ENCODE data around the gene SPAG9. TPM values are rescaled to one million over a fixed set of nuclear protein-coding genes. Genes with fewer than 3 reads are reported as not detected.

Gene SPAG9
- total and polyA plus RNA-seq, 5 experiments from 2014 or later, result 2.1 to 58.0 (median 3.9) TPM

DNA sequence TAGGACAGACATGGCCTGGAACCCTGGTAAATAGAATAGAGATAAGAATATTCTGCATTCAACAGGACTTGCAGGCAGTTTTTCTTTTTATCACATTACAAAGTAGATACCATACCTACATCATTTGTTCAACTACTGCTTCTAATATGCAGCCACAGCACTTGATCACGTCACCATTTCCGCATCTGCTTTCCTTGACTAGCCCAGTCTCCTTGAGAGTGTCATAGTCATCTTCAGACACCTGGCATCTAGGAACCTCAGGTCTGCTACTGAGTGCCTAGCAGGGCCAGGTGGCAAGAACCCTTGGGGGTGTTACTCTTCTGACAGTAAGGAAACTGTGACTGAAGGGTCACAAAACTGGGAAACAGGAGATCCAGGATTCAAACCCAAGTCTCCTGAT lies 161.3 kb downstream of the SPAG9 start:
- H3K4me1 Mint-ChIP-seq, result peaks cover 2 to 6% (median 3%) of the 10 kb centered on the region in 4 donors
- no peaks in the 10 kb centered on the region for H3K27me3 Mint-ChIP-seq
- no peak for ATAC-seq
- no peak for DNase-seq
- POLR2A ChIA-PET, result interaction anchor here (0.6 to 1.3 kb wide), 2 partner anchors 93 to 489 kb away, joined by 3 read pairs; partner anchors contain the start of gene TOB1
- H3K27ac Mint-ChIP-seq, result peak overlapping the region in 1 of 10 donors; percentile 8
- peaks cover 0 to 13% (median 2%) of the 10 kb centered on the region in 3 donors for H3K36me3 Mint-ChIP-seq
- no peak overlapping the region for H3K4me3 Mint-ChIP-seq
- H3K9me3 Mint-ChIP-seq, result no peaks in the 10 kb centered on the region

GRCh38 chr17:50957600-50958575 lies 162.8 kb downstream of the SPAG9 start:
- Mint-ChIP-seq H3K9me3 (no peaks in the 10 kb centered on the region), H3K4me3 (no peak overlapping the region), H3K27me3 (no peaks in the 10 kb centered on the region), H3K27ac (peak overlapping the region in 4 of 10 donors; percentile 43 to 71 (median 49)), H3K4me1 (peaks cover 2 to 6% (median 3%) of the 10 kb centered on the region in 4 donors), H3K36me3 (peaks cover 0 to 7% (median 0%) of the 10 kb centered on the region in 3 donors)
- POLR2A ChIA-PET, result interaction anchor here (0.6 kb wide), 1 partner anchor 589 kb away, joined by 3 read pairs; no protein-coding TSS in a partner anchor
- DNase-seq, result no peak
- ATAC-seq, result no peak

DNA sequence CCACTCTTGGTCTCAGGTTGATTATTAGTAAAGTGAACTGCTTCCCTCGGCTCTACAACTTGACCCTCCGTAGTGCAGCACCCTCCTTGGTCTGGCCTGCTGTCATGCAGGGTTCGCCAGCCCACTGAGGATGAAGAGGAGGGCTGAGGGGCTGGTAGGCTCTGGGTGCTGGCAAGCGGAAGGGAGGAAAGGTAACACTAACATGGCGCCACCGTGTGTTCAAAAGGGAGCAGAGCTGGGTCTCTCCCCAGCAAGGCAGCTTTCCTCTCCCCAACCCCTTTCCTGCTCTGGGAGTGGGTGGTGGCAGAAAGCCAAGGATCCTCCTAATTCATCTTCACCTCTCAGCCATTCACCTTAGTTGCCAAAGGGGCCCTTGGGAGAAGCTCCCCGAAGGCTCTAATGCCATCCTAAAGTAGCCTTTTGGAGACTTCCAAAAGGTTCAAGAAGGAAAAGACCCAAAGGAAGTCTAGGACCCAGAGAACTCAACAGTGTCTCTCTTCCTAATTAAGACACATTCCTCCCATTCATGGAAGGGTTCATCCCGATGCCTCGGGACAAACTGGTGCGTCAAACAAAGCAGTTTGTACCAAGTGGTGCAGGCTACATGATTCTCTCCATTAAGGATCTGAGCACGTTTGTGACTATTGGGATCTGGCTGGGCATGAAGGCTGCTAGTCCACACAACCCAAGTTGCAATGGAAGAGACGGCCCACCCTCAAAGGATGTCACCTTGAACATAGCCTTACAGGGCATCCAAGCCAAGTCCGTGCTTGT lies 163.7 kb downstream of the SPAG9 start:
- peaks cover 0 to 4% (median 0%) of the 10 kb centered on the region in 3 donors for H3K36me3 Mint-ChIP-seq
- POLR2A ChIA-PET, result interaction anchor here (1.3 to 4.7 kb wide), 2 partner anchors 89 to 92 kb away, joined by 4 to 36 read pairs; partner anchors contain the start of gene TOB1
- peaks cover 2 to 6% (median 3%) of the 10 kb centered on the region in 4 donors for H3K4me1 Mint-ChIP-seq
- H3K27me3 Mint-ChIP-seq, result no peaks in the 10 kb centered on the region
- H3K4me3 Mint-ChIP-seq, result no peak overlapping the region
- H3K9me3 Mint-ChIP-seq, result no peaks in the 10 kb centered on the region
- peak overlapping the region in 6 of 10 donors; percentile 12 to 87 (median 78) for H3K27ac Mint-ChIP-seq
- DNase-seq, result peak; percentile 44 to 83 (median 64)
- ATAC-seq, result peak; percentile 95 to 96

DNA sequence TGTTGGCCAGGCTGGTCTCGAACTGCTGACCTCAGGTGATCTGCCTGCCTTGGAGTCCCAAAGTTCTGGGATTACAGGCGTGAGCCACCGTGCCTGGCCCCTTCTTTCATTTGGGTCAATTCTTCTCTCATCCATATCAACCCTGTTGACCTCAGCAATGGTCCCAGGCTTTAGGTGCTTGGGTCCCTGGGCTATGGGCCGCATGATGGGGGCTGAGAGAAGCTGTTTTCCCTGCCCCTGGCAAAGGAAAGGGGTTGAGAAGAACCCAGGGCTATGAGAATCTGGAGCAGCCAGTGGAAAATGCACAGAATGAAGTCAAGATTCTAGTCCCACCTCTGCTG lies 164.3 kb downstream of the SPAG9 start:
- peaks cover 2 to 6% (median 3%) of the 10 kb centered on the region in 4 donors for H3K4me1 Mint-ChIP-seq
- POLR2A ChIA-PET, result interaction anchor here (1.3 to 4.7 kb wide), 2 partner anchors 89 to 92 kb away, joined by 4 to 36 read pairs; partner anchors contain the start of gene TOB1
- DNase-seq, result no peak
- no peak for ATAC-seq
- H3K36me3 Mint-ChIP-seq, result peaks cover 0 to 4% (median 0%) of the 10 kb centered on the region in 3 donors
- H3K9me3 Mint-ChIP-seq, result no peaks in the 10 kb centered on the region
- peak overlapping the region in 4 of 10 donors; percentile 77 to 87 (median 80) for H3K27ac Mint-ChIP-seq
- no peak overlapping the region for H3K4me3 Mint-ChIP-seq
- no peaks in the 10 kb centered on the region for H3K27me3 Mint-ChIP-seq

DNA sequence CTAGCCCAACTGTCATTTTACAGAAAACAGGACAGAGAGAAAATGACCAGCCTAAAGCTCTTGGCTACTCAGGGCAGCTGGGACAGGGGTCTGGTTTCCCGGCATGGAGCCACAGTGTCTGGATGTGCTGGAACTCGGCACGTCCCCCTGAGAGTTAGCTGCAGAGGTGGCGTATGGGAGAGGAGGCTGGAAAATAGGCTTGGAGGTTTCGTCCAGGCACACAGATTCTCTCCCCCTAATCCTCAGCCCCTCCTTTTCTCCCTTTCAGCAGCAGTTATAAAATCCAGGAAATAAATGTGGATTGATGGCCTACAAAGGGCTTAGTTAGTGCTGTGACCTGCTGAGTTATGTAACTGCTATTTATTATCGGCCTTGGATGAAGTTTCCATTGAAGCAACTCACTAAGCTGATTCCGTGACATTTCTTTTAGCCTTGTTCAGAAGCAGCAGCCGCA lies 165.0 kb downstream of the SPAG9 start:
- no peak for DNase-seq
- Mint-ChIP-seq H3K27me3 (no peaks in the 10 kb centered on the region), H3K9me3 (no peaks in the 10 kb centered on the region), H3K4me3 (no peak overlapping the region), H3K36me3 (peaks cover 0 to 4% (median 0%) of the 10 kb centered on the region in 3 donors), H3K27ac (no peak overlapping the region), H3K4me1 (peaks cover 4 to 10% (median 6%) of the 10 kb centered on the region in 4 donors)
- POLR2A ChIA-PET, result interaction anchor here (2.2 to 4.7 kb wide), 2 partner anchors 91 to 103 kb away, joined by 8 to 36 read pairs; partner anchors contain the start of gene TOB1
- no peak for ATAC-seq

- H3K27me3 Mint-ChIP-seq, result no peaks in the 10 kb centered on the region
- POLR2A ChIA-PET, result interaction anchor here (0.8 to 4.7 kb wide), 3 partner anchors 91 to 106 kb away, joined by 3 to 36 read pairs (median 8); partner anchors contain the start of gene TOB1
- no peaks in the 10 kb centered on the region for H3K9me3 Mint-ChIP-seq
- ATAC-seq, result no peak
- peak overlapping the region in 1 of 10 donors; percentile 47 for H3K27ac Mint-ChIP-seq
- peaks cover 5 to 15% (median 11%) of the 10 kb centered on the region in 4 donors for H3K4me1 Mint-ChIP-seq
- H3K4me3 Mint-ChIP-seq, result no peak overlapping the region
- H3K36me3 Mint-ChIP-seq, result peaks cover 0 to 4% (median 0%) of the 10 kb centered on the region in 3 donors
- DNase-seq, result no peak
Observed at GRCh38 chr17:50955160-50955559, 165.5 kb downstream of the SPAG9 start.

- POLR2A ChIA-PET, result interaction anchor here (0.8 to 4.7 kb wide), 5 partner anchors 82 to 106 kb away, joined by 3 to 36 read pairs (median 4); partner anchors contain the start of gene TOB1
- no peaks in the 10 kb centered on the region for H3K27me3 Mint-ChIP-seq
- H3K36me3 Mint-ChIP-seq, result peaks cover 0 to 4% (median 0%) of the 10 kb centered on the region in 3 donors
- peaks cover 5 to 19% (median 16%) of the 10 kb centered on the region in 4 donors for H3K4me1 Mint-ChIP-seq
- H3K27ac Mint-ChIP-seq, result no peak overlapping the region
- H3K9me3 Mint-ChIP-seq, result no peaks in the 10 kb centered on the region
- H3K4me3 Mint-ChIP-seq, result no peak overlapping the region
- DNase-seq (no peak), ATAC-seq (no peak)
Observed at GRCh38 chr17:50954641-50955121, 166.0 kb downstream of the SPAG9 start.

DNA sequence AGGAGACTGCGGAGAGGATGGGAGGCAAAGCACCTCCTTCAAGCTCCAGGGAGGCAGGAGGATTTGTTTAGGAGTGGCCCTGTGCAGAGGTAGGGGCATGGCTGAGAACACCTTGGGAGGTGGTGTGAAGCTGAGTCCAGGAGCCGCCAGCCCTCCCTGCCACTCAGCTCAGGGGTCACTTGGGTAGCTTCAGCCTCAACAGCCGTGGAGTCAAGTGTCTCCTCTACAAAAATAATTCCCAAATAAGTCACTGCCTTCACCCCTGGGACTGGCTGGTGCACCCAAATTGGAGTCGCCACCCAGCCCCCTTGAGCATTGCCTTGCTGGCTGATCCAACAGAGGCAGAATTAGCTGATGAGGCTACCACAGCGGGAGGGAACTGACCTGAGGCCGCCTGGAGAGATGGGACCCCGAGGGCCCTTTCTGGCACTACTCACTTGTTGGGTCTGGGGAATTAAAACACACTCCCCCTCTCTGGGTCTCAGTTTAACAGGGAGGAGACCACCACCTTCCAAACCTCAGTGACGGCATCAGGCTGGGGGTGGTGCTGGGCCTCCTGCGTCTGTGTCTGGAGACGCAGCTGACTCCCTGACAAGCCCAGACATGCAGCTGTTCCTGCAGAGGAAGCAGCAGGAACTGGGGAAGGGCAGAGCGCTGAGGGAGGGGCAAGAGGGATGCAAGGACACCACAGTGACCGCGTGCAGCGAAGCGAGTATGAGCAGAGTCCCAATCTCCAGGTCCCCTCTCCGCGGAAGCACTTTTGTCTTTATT lies 166.7 kb downstream of the SPAG9 start:
- Mint-ChIP-seq H3K4me1 (peaks cover 5 to 19% (median 16%) of the 10 kb centered on the region in 4 donors), H3K27ac (no peak overlapping the region), H3K4me3 (no peak overlapping the region), H3K36me3 (no peaks in the 10 kb centered on the region), H3K27me3 (no peaks in the 10 kb centered on the region), H3K9me3 (no peaks in the 10 kb centered on the region)
- no peak for DNase-seq
- no peak for ATAC-seq
- POLR2A ChIA-PET, result interaction anchor here (1.0 to 4.7 kb wide), 5 partner anchors 82 to 102 kb away, joined by 4 to 36 read pairs (median 8); partner anchors contain the start of gene TOB1

- H3K27ac Mint-ChIP-seq, result no peak overlapping the region
- H3K36me3 Mint-ChIP-seq, result no peaks in the 10 kb centered on the region
- H3K4me3 Mint-ChIP-seq, result no peak overlapping the region
- no peak for DNase-seq
- POLR2A ChIA-PET, result interaction anchor here (1.2 to 4.7 kb wide), 3 partner anchors 89 to 100 kb away, joined by 4 to 36 read pairs (median 13); partner anchors contain the start of gene TOB1
- no peaks in the 10 kb centered on the region for H3K27me3 Mint-ChIP-seq
- peaks cover 5 to 22% (median 20%) of the 10 kb centered on the region in 4 donors for H3K4me1 Mint-ChIP-seq
- no peaks in the 10 kb centered on the region for H3K9me3 Mint-ChIP-seq
- no peak for ATAC-seq
Observed at GRCh38 chr17:50953518-50953830, 167.2 kb downstream of the SPAG9 start.

DNA sequence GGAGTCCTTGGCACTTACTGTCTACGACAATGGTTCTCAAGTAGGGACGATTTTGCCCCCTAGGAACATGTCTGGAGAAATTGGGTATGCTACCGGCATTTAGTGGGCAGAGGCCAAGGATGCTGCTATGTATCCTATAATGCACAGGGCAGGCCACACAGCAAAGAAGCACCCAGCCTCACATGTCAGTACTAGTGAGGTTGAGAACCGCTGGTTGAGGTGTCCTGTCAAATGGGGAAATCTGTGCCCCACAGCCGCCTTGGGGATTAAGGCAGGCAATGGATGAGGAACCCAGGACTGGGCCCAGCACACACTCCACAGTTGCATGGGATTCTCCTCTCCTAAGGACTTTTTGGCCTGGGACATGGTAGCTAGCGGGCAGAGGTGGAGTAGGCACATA lies 167.8 kb downstream of the SPAG9 start:
- no peak for DNase-seq
- POLR2A ChIA-PET, result interaction anchor here (2.3 to 4.7 kb wide), 2 partner anchors 88 to 100 kb away, joined by 13 to 36 read pairs; partner anchors contain the start of gene TOB1
- Mint-ChIP-seq H3K9me3 (no peaks in the 10 kb centered on the region), H3K27ac (no peak overlapping the region), H3K4me3 (no peak overlapping the region), H3K27me3 (no peaks in the 10 kb centered on the region), H3K36me3 (no peaks in the 10 kb centered on the region), H3K4me1 (peaks cover 6 to 28% (median 25%) of the 10 kb centered on the region in 4 donors)
- no peak for ATAC-seq

GRCh38 chr17:50952013-50952412 lies 168.7 kb downstream of the SPAG9 start:
- Mint-ChIP-seq H3K36me3 (no peaks in the 10 kb centered on the region), H3K27me3 (no peaks in the 10 kb centered on the region), H3K27ac (peak overlapping the region in 1 of 10 donors; percentile 63), H3K9me3 (no peaks in the 10 kb centered on the region), H3K4me3 (no peak overlapping the region), H3K4me1 (peaks cover 11 to 33% (median 30%) of the 10 kb centered on the region in 4 donors)
- ATAC-seq (no peak), DNase-seq (no peak)
- POLR2A ChIA-PET, result interaction anchor here (0.7 to 15.2 kb wide), 3 partner anchors 89 to 169 kb away, joined by 6 to 535 read pairs (median 13); partner anchors contain the start of gene TOB1

Data from naive thymus-derived CD8-positive, alpha-beta T cell (primary cell).